Vagina (tissue), 2 donors: Measurements from ENCODE around the gene TWF2.

Experiments
- CTCF ChIP-seq, 3 experiments: fragments of 450-650 bp in 2 of 3; fragments of 200-600 bp in 1 of 3; sonication (generic) in 1 of 3; IDR thresholded peaks; one replicate each; pipeline ENCODE4 v1.5.1; 2017 to 2019; ENCODE audit warnings: antibody characterized with exemption in 3 of 3, mild to moderate bottlenecking in 2 of 3, moderate library complexity in 2 of 3
- POLR2AphosphoS5 ChIP-seq, 2 donors: sonication (generic); formaldehyde crosslinking; IDR thresholded peaks; one replicate each; pipeline ENCODE4 v1.9.0; 2017; ENCODE audit warnings: antibody characterized with exemption in 2 of 2, mild to moderate bottlenecking in 2 of 2, low read depth in 1 of 2; ENCODE audit not compliant: insufficient read depth in 1 of 2

GRCh38 chr3:52248816-52249547 lies 10.0 kb upstream of the TWF2 start:
- no peak for TF ChIP-seq CTCF (IDR thresholded peaks at IDR 0.05)
- no peak for TF ChIP-seq POLR2AphosphoS5 (IDR thresholded peaks at IDR 0.05; ENCODE audit: insufficient read depth in 1 of 2, low read depth in 1 of 2)
